Activated T-cell treated with anti-CD3 and anti-CD28 coated beads, Interleukin-2, amount 50 U/mL, for 4 hours (primary cell): ENCODE results near the gene ZNF74. TPM values are rescaled to one million over a fixed set of nuclear protein-coding genes. Genes with fewer than 3 reads are reported as not detected.

ENCODE experiments used
- ATAC-seq, 2 donors: fragments of 200-7000 bp; cut with Tn5 transposase; one replicate each; pipeline ENCODE4 v1.10.0; 2021
- DNase-seq: peaks from one replicate; pipeline ENCODE4 v3.0.0-alpha.2; 2020
- H3K27me3 Mint-ChIP-seq: one replicate; pipeline ENCODE4 v1.8.0; 2021; ENCODE audit warnings: low read depth, mixed read lengths
- H3K36me3 Mint-ChIP-seq: one replicate; pipeline ENCODE4 v1.8.0; 2022; ENCODE audit warnings: mixed read lengths; ENCODE audit not compliant: insufficient read depth
- H3K4me1 Mint-ChIP-seq: one replicate; pipeline ENCODE4 v1.8.0; 2021; ENCODE audit warnings: low read depth, mixed read lengths
- H3K4me3 Mint-ChIP-seq: one replicate; pipeline ENCODE4 v1.8.0; 2021; ENCODE audit warnings: mild to moderate bottlenecking, moderate library complexity, mixed read lengths
- H3K9me3 Mint-ChIP-seq: one replicate; pipeline ENCODE4 v1.8.0; 2021; ENCODE audit warnings: mixed read lengths
- total RNA-seq, 3 donors: library from RNA; stranded (reverse); gene quantifications; one replicate each; pipeline ENCODE4 v1.2.1, GENCODE V29; 2021

The ZNF74 gene
- total RNA-seq, 3 donors from 2014 or later, result 16.4 to 21.1 (median 19.4) TPM

DNA sequence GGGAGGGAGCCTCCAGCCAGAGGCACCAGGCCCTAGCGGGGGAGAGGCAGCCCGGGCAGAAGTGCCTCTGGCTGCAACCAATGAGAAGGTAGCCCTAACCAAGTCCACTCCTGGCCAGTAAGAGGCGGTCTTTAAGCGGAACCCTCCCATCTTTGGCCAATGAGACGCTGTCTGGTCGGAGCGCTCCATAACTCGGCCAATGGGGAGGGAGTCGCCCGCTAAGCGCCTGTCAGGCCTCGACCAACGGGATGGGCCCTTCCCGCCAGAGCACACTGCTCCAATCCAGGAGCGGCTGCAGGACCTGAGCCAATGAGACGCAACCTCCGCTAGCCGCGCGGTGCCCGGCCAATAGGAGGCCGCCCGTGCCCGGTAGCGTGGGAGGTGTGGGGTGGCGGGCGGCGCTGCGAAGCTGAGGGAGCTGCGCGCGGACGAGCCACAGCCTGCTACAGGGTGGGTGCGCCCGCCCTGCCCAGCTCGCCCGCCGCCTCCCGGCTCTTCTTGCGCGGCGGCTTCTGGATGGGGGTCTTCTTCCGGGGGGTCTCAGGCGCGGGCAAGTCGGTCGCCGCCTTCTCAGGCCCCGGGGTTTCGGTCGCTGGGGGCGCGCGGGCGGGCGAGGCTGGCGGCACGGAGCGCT, 31.1 kb downstream of the ZNF74 start:
- ATAC-seq (peak in 1 of 2 donors; percentile 32), DNase-seq (no peak)
- H3K9me3 Mint-ChIP-seq, result no peaks in the 10 kb centered on the region
- no peaks in the 10 kb centered on the region for H3K36me3 Mint-ChIP-seq
- H3K4me3 Mint-ChIP-seq, result peak overlapping the region; percentile 35
- H3K4me1 Mint-ChIP-seq, result peaks cover 15% of the 10 kb centered on the region
- peaks cover 31% of the 10 kb centered on the region for H3K27me3 Mint-ChIP-seq

- H3K4me1 Mint-ChIP-seq, result peaks cover 20% of the 10 kb centered on the region
- ATAC-seq (no peak), DNase-seq (no peak)
- H3K36me3 Mint-ChIP-seq, result no peaks in the 10 kb centered on the region
- H3K4me3 Mint-ChIP-seq, result no peak overlapping the region
- no peaks in the 10 kb centered on the region for H3K9me3 Mint-ChIP-seq
- H3K27me3 Mint-ChIP-seq, result peaks cover 31% of the 10 kb centered on the region
Observed at GRCh38 chr22:20425566-20426258, 31.8 kb downstream of the ZNF74 start.

DNA sequence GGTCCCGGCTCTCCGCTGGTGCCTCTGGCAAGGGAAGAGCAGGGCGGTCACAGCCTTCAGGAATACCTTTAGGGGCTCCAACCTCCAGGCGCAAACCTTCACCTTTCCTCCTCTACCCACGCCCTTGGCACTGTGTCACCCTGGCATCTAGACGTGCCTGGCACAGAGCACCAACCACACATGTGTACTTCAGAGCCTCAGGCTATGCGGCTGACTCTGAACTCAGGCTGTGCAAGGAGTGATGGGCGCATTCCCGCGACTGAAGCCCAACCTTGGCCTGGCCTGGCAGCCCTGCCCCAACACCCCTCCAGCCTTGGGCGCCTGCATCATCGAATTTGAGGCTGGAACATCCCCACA, 32.3 kb downstream of the ZNF74 start:
- DNase-seq (no peak), ATAC-seq (no peak)
- Mint-ChIP-seq H3K36me3 (no peaks in the 10 kb centered on the region), H3K27me3 (peaks cover 31% of the 10 kb centered on the region), H3K4me3 (no peak overlapping the region), H3K9me3 (no peaks in the 10 kb centered on the region), H3K4me1 (peaks cover 20% of the 10 kb centered on the region)

GRCh38 chr22:20427104-20427944, 33.4 kb downstream of the ZNF74 start:
- H3K9me3 Mint-ChIP-seq, result no peaks in the 10 kb centered on the region
- no peak overlapping the region for H3K4me3 Mint-ChIP-seq
- ATAC-seq, result no peak
- H3K4me1 Mint-ChIP-seq, result peaks cover 20% of the 10 kb centered on the region
- DNase-seq, result no peak
- no peaks in the 10 kb centered on the region for H3K36me3 Mint-ChIP-seq
- peaks cover 35% of the 10 kb centered on the region for H3K27me3 Mint-ChIP-seq

- Mint-ChIP-seq H3K9me3 (no peaks in the 10 kb centered on the region), H3K36me3 (no peaks in the 10 kb centered on the region), H3K4me3 (no peak overlapping the region), H3K4me1 (peaks cover 20% of the 10 kb centered on the region), H3K27me3 (peaks cover 39% of the 10 kb centered on the region)
- DNase-seq, result no peak
- no peak for ATAC-seq
Observed at GRCh38 chr22:20427945-20428417, 34.0 kb downstream of the ZNF74 start.

- Mint-ChIP-seq H3K4me3 (peak overlapping the region; percentile 79), H3K36me3 (no peaks in the 10 kb centered on the region), H3K9me3 (no peaks in the 10 kb centered on the region), H3K4me1 (peaks cover 18% of the 10 kb centered on the region), H3K27me3 (peaks cover 36% of the 10 kb centered on the region)
- no peak for DNase-seq
- no peak for ATAC-seq
Observed at GRCh38 chr22:20428496-20429253, 34.7 kb downstream of the ZNF74 start.

DNA sequence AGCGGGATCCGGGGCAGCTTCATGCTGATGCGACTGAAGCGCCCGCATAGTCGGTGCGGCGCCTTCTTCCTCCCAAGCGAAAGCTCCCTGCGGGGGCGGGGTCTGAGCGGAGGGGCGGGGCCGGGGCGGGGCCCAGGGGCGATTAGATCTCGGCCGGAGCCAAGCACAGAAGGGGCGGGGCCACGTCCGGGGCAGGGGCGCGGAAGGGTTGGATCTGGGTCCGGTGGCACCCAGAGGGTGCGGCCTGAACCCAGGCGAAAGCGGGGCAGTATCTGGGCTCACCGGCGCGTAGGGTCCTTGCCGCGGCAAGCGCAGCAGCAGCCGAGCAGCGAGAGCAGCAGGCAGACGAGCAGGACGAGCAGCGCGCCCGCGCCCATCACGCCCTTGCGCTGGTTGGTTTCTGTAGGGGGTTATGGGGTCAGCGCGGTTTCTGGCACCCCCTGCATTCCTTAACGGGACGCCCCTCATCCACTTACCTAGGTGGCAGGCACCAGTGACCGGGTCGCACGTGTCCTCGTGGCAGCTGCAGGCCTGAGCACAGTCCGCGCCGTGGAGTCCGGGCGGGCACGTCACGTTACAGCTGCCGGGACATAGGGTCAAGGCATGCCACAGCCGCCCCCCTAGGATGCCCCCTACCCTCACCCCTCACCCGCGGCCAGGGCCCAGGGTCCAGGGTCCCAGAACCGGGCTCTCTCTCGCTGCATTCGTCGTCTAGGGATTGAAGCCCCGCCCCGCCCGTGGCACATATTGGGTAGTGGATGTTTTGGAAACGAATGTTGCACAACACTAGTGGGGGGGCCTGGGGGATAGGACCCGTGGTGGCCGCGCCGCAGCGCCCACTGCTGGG, 35.5 kb downstream of the ZNF74 start:
- H3K9me3 Mint-ChIP-seq, result no peaks in the 10 kb centered on the region
- peak overlapping the region; percentile 79 for H3K4me3 Mint-ChIP-seq
- no peaks in the 10 kb centered on the region for H3K36me3 Mint-ChIP-seq
- H3K27me3 Mint-ChIP-seq, result peaks cover 37% of the 10 kb centered on the region
- peaks cover 18% of the 10 kb centered on the region for H3K4me1 Mint-ChIP-seq
- peak; percentile 75 for DNase-seq
- peak; percentile 63 to 69 for ATAC-seq

- peaks cover 39% of the 10 kb centered on the region for H3K27me3 Mint-ChIP-seq
- H3K36me3 Mint-ChIP-seq, result no peaks in the 10 kb centered on the region
- ATAC-seq, result peak; percentile 20 to 26
Observed at GRCh38 chr22:20430101-20430719, 36.3 kb downstream of the ZNF74 start.

DNA sequence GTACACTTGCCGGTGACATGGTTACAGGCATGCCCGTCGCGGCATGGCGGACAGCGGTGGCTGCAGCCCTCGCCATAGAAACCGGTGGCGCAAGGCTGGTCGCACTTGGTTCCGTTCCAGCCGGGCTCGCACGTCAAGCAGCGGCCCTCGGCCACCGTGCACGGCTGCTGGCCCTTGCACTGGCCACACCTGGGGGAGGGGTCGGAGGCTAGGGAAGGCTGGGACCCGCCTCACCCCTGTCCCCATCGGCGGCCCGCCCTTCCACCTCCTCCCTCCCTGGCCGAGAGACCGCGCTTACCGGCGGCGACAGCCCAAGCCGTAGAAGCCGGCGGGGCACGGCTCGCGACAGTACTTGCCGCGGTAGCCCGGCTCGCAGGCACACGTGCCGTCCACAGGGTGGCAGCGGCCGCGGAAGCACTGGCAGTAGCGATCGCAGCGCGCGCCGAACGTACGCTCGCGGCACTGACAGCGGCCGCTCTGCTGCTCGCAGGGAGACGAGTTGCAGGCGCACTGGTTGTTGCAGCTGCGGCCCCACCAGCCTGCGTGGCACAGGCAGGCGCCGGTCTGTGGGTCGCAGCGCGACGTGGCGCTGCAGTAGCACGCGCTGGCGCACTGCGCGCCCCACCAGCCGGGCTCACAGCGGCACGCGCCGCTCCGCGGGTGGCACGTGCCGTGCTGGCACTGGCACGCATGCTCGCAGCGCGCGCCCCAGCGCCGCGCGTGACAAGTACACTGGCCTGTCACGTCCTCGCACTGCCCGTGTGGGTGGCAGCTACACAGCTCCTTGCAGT, 37.0 kb downstream of the ZNF74 start:
- Mint-ChIP-seq H3K4me3 (peak overlapping the region; percentile 67), H3K9me3 (no peaks in the 10 kb centered on the region), H3K27me3 (peaks cover 46% of the 10 kb centered on the region), H3K36me3 (no peaks in the 10 kb centered on the region), H3K4me1 (peaks cover 20% of the 10 kb centered on the region)
- DNase-seq (peak; percentile 49), ATAC-seq (peak; percentile 74 to 75)

More at GRCh38 chr22:20430101-20430719, 36.3 kb downstream of the ZNF74 start:
- H3K9me3 Mint-ChIP-seq, result no peaks in the 10 kb centered on the region
- DNase-seq, result no peak
- peaks cover 18% of the 10 kb centered on the region for H3K4me1 Mint-ChIP-seq
- H3K4me3 Mint-ChIP-seq, result peak overlapping the region; percentile 79

- H3K4me3 Mint-ChIP-seq, result peak overlapping the region; percentile 51
- H3K4me1 Mint-ChIP-seq, result peaks cover 18% of the 10 kb centered on the region
- H3K36me3 Mint-ChIP-seq, result no peaks in the 10 kb centered on the region
- H3K27me3 Mint-ChIP-seq, result peaks cover 44% of the 10 kb centered on the region
- H3K9me3 Mint-ChIP-seq, result no peaks in the 10 kb centered on the region
- ATAC-seq (no peak), DNase-seq (no peak)
Observed at GRCh38 chr22:20431511-20432192, 37.7 kb downstream of the ZNF74 start.

- Mint-ChIP-seq H3K4me1 (peaks cover 23% of the 10 kb centered on the region), H3K9me3 (no peaks in the 10 kb centered on the region), H3K36me3 (no peaks in the 10 kb centered on the region), H3K27me3 (peaks cover 44% of the 10 kb centered on the region), H3K4me3 (peak overlapping the region; percentile 51)
- DNase-seq, result no peak
- no peak for ATAC-seq
Observed at GRCh38 chr22:20432244-20432686, 38.3 kb downstream of the ZNF74 start.

DNA sequence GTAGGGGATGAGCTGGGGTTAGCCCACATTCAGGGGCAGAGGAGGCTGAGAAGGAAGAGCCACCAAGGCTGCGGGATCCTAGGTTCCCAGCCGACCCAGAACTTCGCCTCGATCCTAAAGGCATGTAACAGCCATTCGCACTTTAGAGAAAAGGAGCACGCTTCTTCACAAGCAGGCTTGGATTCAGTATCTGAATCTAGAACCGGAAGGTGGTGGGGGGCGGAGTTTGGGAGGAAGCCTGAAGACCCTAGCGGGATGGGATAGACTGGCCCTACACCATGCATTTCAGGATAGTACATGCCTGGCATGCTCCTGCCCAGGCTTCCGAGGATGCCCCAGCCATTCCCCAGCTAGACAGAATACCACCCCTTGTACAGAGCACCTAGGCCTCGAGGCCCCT, 39.2 kb downstream of the ZNF74 start:
- peaks cover 40% of the 10 kb centered on the region for H3K27me3 Mint-ChIP-seq
- ATAC-seq (no peak), DNase-seq (no peak)
- H3K4me3 Mint-ChIP-seq, result peak overlapping the region; percentile 33
- H3K36me3 Mint-ChIP-seq, result no peaks in the 10 kb centered on the region
- no peaks in the 10 kb centered on the region for H3K9me3 Mint-ChIP-seq
- H3K4me1 Mint-ChIP-seq, result peaks cover 24% of the 10 kb centered on the region
